Adipose tissue (tissue), 3 donors: ENCODE measurements around the gene POLD1. TPM values are rescaled to one million over a fixed set of nuclear protein-coding genes. Genes with fewer than 3 reads are reported as not detected.
"Not testable (repeated sequence)": the region's sequence is repeated elsewhere in the genome, so short reads cannot be mapped to it uniquely, and the experiment has no call there.

Source experiments
- H3K27ac ChIP-seq: one replicate; pipeline ENCODE4 v1.5.1; 2013; ENCODE audit warnings: low read depth, low read length
- WGBS, 3 donors: extraction: QIAGEN DNeasy Blood & Tissue Kit; methylation state at CpG; one replicate each; pipeline ENCODE4 v1.1.7; 2013; 5-methylcytosine and 5-hydroxymethylcytosine counted together
- polyA plus RNA-seq, 3 donors: library from polyadenylated mRNA; stranded (reverse); fragments of 200-250 nt; gene quantifications; one replicate each; pipeline ENCODE4 v1.2.3, GENCODE V29; 2013
- donor health status: healthy with polysubstance abuse.
- donor health status: Bipolar disorder and iron deficiency.
- donor health status: healthy.

Gene POLD1
- polyA plus RNA-seq, 3 donors: 12.1 to 23.8 (median 13.5) TPM

- no peak overlapping the region for H3K27ac ChIP-seq
These were observed 43.9 kb downstream of the POLD1 start for GRCh38 chr19:50427997-50428425.

DNA sequence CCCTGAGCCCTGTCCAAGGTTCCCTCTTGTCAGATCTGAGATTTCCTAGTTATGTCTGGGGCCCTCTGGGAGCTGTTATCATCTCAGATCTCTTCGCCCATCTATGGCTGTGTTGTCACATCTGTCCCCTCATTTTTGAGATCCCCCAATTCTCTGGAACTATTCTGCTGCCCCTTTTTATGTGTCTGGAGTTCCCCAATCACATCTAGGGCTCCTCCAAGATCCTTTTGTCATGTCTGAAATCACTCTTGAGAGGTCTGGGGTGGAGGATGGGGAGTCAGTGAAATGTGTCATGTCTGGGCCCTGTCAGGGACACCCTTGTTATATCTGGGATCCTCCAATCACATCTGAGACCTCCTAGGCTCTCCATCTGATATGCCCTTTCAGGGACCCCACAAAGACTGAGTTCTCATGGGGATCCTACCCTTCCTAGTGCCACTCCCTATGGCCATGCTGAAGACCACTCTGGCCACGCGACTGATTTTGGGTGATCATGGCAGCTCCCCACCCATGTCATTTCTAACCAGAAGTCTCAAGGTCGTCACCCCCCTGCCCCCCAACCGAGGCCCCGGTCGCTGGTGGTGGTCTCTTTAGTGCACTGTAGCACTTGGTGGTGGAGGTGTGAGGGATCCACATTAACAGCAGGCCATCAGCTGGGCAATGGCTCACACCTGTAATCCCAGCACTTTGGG lies 44.8 kb downstream of the POLD1 start:
- no peak overlapping the region for H3K27ac ChIP-seq
- WGBS, 3 donors: 72 to 88% (median 88%) methylated on average over 7 of the region's 7 CpGs

More at GRCh38 chr19:50427997-50428425, 43.9 kb downstream of the POLD1 start:
- WGBS, 3 donors: 4 to 11% (median 6%) methylated on average over 36 to 38 of the region's 38 CpGs

- WGBS, 3 donors: 30 to 40% (median 33%) methylated on average over 13 of the region's 13 CpGs
- no peak overlapping the region for H3K27ac ChIP-seq
These were observed 46.8 kb downstream of the POLD1 start for GRCh38 chr19:50430888-50431342.

GRCh38 chr19:50431343-50432220 lies 47.4 kb downstream of the POLD1 start:
- no peak overlapping the region for H3K27ac ChIP-seq
- 1 to 2% (median 1%) methylated on average over 46 to 54 of the region's 54 CpGs for WGBS, 3 donors

- H3K27ac ChIP-seq: no peak within 1 kb of the TSS
- 3 to 4% (median 4%) methylated on average over 33 to 40 of the region's 40 CpGs for WGBS, 3 donors
These were observed 48.3 kb downstream of the POLD1 start, which contains the start of gene MYBPC2 for GRCh38 chr19:50432221-50433028. Gene MYBPC2 (plus strand): TSS chr19:50432892. CDS start chr19:50432954, 62 bp downstream.

- 75 to 78% (median 77%) methylated on average over 19 of the region's 19 CpGs for WGBS, 3 donors
- H3K27ac ChIP-seq: no peak overlapping the region
These were observed 49.3 kb downstream of the POLD1 start for GRCh38 chr19:50433201-50434180.

DNA sequence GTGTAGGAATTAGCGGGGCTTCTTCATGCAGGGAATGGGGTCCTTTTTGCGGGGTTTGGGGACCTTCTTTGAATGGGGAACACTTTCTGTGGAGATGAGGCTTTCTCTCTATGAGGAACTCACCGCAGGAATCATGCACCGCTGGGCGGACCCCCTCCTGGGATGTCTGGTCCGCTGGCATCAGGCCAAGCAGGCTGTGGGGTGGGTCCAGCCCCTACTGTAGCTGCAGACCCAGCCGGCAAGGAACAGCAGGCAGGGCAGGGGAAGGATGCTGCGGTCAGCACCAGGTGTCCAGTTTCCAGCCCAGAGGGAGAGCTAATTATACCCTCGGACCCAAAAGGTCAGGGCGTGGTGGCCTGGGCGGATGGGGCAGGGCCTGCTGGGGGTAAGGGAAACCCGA lies 50.4 kb downstream of the POLD1 start:
- WGBS, 3 donors: 34 to 48% (median 46%) methylated on average over 12 of the region's 12 CpGs

DNA sequence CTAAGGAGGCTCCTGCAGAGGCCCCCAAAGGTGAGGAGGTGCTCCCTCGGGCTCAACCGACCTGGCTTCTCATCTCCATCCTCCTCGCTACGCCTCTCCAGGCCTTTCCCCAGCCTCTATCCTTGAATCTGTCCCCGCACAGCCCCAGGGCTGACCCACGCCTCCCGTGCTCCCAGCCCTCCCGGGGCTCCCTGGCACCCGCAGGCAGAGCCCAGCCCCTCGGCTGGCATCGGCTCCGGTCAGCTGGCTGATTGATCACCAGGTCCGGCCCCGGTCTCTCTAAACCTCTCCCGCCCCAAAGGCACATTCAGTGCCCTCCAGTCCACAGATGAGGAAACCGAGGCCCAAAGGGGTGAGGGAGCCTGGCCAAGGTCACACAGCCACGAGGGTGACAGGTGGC lies 51.1 kb downstream of the POLD1 start:
- no peak overlapping the region for H3K27ac ChIP-seq
- 79 to 83% (median 80%) methylated on average over 17 of the region's 17 CpGs for WGBS, 3 donors

More for the DNA sequence above, 50.4 kb downstream of the POLD1 start:
- no peak overlapping the region for H3K27ac ChIP-seq

- 72 to 82% (median 75%) methylated on average over 12 of the region's 12 CpGs for WGBS, 3 donors
- no peak overlapping the region for H3K27ac ChIP-seq
These were observed 51.5 kb downstream of the POLD1 start for GRCh38 chr19:50435627-50436026.

DNA sequence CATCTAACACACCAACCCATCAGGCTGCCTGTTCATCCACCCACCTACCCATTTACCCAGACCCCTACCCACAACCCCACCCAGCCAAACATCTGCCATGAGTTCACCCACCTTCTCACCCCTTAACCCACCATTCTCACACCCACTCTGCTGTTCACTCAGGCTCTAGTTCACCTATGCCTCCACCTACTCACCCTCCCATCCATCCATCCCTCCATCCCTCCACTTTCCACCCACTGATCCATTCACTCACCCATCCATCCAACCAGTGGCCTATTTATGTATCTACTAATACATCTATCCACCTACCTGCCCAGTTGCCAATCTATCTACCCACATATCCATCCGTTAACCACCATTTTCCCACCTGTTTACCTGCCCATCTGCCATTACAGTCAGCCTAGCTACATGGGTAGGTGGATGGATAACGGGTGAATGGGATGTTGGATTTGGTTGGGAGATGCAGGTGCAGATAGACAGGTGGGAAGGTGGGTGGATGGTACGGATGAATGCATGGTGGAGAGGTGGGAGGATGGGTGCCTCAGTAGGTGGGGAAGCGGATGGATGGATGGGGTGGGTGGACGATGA lies 53.8 kb downstream of the POLD1 start:
- 86 to 94% (median 92%) methylated on average over 5 of the region's 5 CpGs for WGBS, 3 donors

GRCh38 chr19:50439130-50439529 lies 55.0 kb downstream of the POLD1 start:
- 59 to 82% (median 76%) methylated on average over 2 of the region's 2 CpGs for WGBS, 3 donors
- H3K27ac ChIP-seq: not testable (repeated sequence)

More for the DNA sequence above, 53.8 kb downstream of the POLD1 start:
- no peak overlapping the region for H3K27ac ChIP-seq

- no peak overlapping the region for H3K27ac ChIP-seq
- WGBS, 3 donors: 78 to 95% (median 82%) methylated on average over 1 of the region's 1 CpG
These were observed 59.9 kb downstream of the POLD1 start for GRCh38 chr19:50444059-50444458.

DNA sequence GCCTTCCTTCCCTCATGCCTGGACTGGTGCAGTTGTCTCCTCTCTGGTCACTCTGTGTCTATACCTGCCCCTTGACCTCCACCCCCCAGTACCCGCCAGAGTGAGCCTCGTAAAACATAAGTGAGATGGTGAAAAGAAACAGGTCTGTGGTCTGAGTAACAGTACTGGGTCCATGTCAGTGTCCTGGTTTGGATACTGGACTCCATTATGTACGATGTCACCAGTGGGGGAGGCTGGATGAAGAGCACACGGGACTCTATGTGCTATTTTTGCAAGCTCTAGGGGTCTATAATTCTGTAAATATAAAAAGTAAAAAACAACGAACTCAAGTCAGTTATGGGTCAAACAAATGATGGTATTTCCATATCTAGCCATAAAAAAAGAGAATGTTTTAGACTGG lies 62.9 kb downstream of the POLD1 start:
- H3K27ac ChIP-seq: no peak overlapping the region
- 80 to 84% (median 82%) methylated on average over 5 of the region's 5 CpGs for WGBS, 3 donors

DNA sequence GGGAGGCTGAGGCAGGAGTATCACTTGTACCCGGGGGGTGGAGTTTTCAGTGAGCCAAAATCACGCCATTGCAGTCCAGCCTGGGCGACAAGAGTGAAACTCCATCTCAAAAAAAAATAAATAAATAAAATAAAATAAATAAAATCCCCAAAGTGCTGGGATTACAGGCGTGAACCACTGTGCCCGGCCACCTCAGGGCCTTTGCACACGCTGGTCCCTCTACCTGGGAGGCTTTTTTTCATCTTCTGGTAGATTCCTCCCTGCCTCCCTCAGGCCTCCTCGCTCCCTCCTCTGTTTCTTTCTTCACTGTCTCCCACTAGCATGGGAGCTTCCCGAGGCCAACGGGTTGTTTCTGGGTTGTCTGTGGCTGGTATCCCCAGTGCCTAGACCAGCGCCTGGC lies 63.6 kb downstream of the POLD1 start:
- WGBS, 3 donors: 91 to 97% (median 95%) methylated on average over 10 of the region's 10 CpGs
- no peak overlapping the region for H3K27ac ChIP-seq

GRCh38 chr19:50449236-50449899 lies 65.2 kb downstream of the POLD1 start:
- 57 to 83% (median 80%) methylated on average over 14 of the region's 14 CpGs for WGBS, 3 donors
- H3K27ac ChIP-seq: no peak overlapping the region

DNA sequence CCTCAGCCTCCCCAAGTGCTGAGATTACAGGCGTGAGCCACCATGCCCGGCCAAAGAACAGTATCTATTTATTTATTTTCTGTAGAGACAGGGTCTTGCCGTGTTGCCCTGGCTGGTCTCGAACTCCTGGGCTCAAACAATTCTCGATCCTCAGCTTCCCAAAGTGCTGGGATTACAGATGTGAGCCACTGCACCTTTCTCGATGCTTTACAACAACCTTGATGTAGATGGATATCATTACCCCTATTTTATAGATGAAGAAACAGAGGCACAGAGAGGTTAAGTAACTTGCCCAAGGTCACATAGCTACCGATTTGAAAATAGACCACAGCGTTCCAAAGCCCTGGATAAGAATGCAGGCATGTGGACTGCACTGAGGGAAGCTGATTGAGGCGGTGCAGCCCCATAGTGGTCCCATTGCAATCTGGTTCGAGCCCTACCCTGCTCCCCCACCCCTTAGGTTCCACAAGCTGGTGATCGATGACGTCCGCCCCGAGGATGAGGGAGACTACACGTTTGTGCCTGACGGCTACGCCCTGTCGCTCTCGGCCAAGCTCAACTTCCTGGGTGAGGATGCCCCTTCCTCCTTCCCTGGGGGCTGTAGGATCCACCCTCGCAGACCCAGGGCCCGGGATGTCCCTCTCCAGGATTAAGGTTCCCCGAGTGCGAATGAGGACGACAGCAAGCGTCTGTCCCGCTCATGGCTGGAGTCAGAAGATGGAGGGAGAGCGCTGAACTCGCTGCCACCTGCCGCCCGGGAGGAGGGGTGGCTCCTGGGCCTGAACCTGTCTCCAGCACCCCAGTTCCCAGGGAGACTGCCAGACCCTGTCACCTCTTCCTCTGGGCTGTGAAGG lies 66.4 kb downstream of the POLD1 start:
- WGBS, 3 donors: 49 to 63% (median 63%) methylated on average over 30 of the region's 30 CpGs
- H3K27ac ChIP-seq: no peak overlapping the region
